AG04450 (cell line): Measurements from ENCODE around the gene KRTAP5-9. TPM values are rescaled to one million over a fixed set of nuclear protein-coding genes. Genes with fewer than 3 reads are reported as not detected.

Experiments used
- CTCF ChIA-PET: fragments of 300-600, 350-600 bp; formaldehyde crosslinking; extraction: SDS; loops from one replicate; lab custom pipeline; 2022; ENCODE audit warnings: antibody characterized with exemption, inconsistent platforms; lab: Charles Lee
- POLR2A ChIA-PET: fragments of 350-600 bp; formaldehyde crosslinking; extraction: SDS; loops from one replicate; lab custom pipeline; 2021; ENCODE audit warnings: antibody characterized with exemption, inconsistent platforms; lab: Yijun Ruan, JAX
- DNase-seq: peaks from one replicate; pipeline ENCODE4 v3.0.0-alpha.2; 2011; ENCODE audit warnings: low read depth, low spot score
- H3K27ac ChIP-seq: one replicate; pipeline ENCODE4 v1.5.1; 2012; ENCODE audit warnings: low read depth, low read length, control low read depth
- H3K27me3 ChIP-seq: one replicate; pipeline ENCODE4 v1.6.0; 2012; ENCODE audit warnings: low read length; ENCODE audit not compliant: control insufficient read depth, insufficient read depth
- H3K4me3 ChIP-seq: 2 replicates; pipeline ENCODE4 v1.5.1; 2011; ENCODE audit warnings: mild to moderate bottlenecking, low read depth, low read length, control low read depth
- H3K9me3 ChIP-seq: 2 replicates; pipeline ENCODE4 v1.5.1; 2012; ENCODE audit warnings: low read length; ENCODE audit not compliant: control insufficient read depth, insufficient read depth
- polyA plus RNA-seq: library from polyadenylated mRNA; depleted of rRNA; stranded (reverse); fragments of >200 nt; gene quantifications from 2 replicates; pipeline ENCODE4 v1.2.3, GENCODE V29; 2011
- TF ChIP-seq, protein P1 (sequence below): IDR thresholded peaks from 2 replicates; pipeline ENCODE4 v1.5.1; 2011; ENCODE audit warnings: low read depth, low read length, control low read depth, inconsistent platforms

The KRTAP5-9 gene
- polyA plus RNA-seq, 1 experiment, result not detected

DNA sequence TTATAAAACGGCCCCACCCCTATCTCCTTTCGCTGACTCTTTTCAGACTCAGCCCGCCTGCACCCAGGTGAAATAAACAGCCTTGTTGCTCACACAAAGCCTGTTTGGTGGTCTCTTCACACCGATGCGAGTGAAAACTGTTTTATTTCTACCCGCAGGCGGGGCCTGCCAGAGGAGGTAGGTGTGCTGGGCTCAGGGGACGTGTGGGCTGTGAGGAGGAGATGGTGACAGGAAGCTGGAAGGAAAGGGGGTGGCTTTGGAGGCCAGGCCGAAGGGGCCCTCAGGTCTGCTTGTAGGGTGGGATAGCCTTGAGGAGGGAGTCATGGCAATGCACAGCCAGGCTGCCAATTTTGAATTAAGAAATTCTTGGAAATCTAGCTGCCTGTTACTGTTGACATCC is 42.4 kb upstream of the KRTAP5-9 start:
- Histone ChIP-seq H3K9me3 (peaks cover 3% of the 10 kb centered on the region; the same call in 1 of the 2 replicates), H3K4me3 (no peak overlapping the region), H3K27ac (no peak overlapping the region), H3K27me3 (no peaks in the 10 kb centered on the region)
- TF ChIP-seq, protein P1, sequence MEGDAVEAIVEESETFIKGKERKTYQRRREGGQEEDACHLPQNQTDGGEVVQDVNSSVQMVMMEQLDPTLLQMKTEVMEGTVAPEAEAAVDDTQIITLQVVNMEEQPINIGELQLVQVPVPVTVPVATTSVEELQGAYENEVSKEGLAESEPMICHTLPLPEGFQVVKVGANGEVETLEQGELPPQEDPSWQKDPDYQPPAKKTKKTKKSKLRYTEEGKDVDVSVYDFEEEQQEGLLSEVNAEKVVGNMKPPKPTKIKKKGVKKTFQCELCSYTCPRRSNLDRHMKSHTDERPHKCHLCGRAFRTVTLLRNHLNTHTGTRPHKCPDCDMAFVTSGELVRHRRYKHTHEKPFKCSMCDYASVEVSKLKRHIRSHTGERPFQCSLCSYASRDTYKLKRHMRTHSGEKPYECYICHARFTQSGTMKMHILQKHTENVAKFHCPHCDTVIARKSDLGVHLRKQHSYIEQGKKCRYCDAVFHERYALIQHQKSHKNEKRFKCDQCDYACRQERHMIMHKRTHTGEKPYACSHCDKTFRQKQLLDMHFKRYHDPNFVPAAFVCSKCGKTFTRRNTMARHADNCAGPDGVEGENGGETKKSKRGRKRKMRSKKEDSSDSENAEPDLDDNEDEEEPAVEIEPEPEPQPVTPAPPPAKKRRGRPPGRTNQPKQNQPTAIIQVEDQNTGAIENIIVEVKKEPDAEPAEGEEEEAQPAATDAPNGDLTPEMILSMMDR, result no peak
- ChIA-PET CTCF (no interaction called here), POLR2A (no interaction called here)
- DNase-seq, result no peak

GRCh38 chr11:71507102-71507501 is 41.1 kb upstream of the KRTAP5-9 start:
- Histone ChIP-seq H3K27ac (no peak overlapping the region), H3K4me3 (no peak overlapping the region), H3K27me3 (no peaks in the 10 kb centered on the region), H3K9me3 (peaks cover 3% of the 10 kb centered on the region; the same call in 1 of the 2 replicates)
- POLR2A ChIA-PET, result no interaction called here
- no peak for DNase-seq
- TF ChIP-seq, protein P1, result no peak
- CTCF ChIA-PET, result no interaction called here

GRCh38 chr11:71518506-71519471 is 29.4 kb upstream of the KRTAP5-9 start:
- ChIA-PET CTCF (no interaction called here), POLR2A (no interaction called here)
- TF ChIP-seq, protein P1, result no peak
- Histone ChIP-seq H3K9me3 (peaks cover 10% of the 10 kb centered on the region; the same call in 1 of the 2 replicates), H3K27ac (no peak overlapping the region), H3K4me3 (no peak overlapping the region), H3K27me3 (no peaks in the 10 kb centered on the region)
- DNase-seq, result no peak

GRCh38 chr11:71519546-71519945 is 28.7 kb upstream of the KRTAP5-9 start:
- DNase-seq, result no peak
- CTCF ChIA-PET, result no interaction called here
- TF ChIP-seq, protein P1, result no peak
- POLR2A ChIA-PET, result no interaction called here
- no peaks in the 10 kb centered on the region for H3K27me3 ChIP-seq
- H3K27ac ChIP-seq, result no peak overlapping the region
- H3K9me3 ChIP-seq, result peaks cover 10% of the 10 kb centered on the region; the same call in 1 of the 2 replicates
- H3K4me3 ChIP-seq, result no peak overlapping the region
